PFSK-1 (cell line): ENCODE measurements around the gene INO80C.

Experiments used
- REST ChIP-seq, 2 experiments: IDR thresholded peaks; 2 replicates each; pipeline versions ENCODE4 v1.6.1 to v1.8.0; 2011 to 2012; ENCODE audit warnings: low read depth in 2 of 2, low read length in 2 of 2, control low read depth in 1 of 2, inconsistent platforms in 1 of 2, mild to moderate bottlenecking in 1 of 2, moderate library complexity in 1 of 2; ENCODE audit not compliant: insufficient read depth in 1 of 2
- TAF1 ChIP-seq: IDR thresholded peaks from 2 replicates; pipeline ENCODE4 v1.6.1; 2012; ENCODE audit warnings: low read length, control low read depth, borderline replicate concordance; ENCODE audit not compliant: insufficient read depth

DNA sequence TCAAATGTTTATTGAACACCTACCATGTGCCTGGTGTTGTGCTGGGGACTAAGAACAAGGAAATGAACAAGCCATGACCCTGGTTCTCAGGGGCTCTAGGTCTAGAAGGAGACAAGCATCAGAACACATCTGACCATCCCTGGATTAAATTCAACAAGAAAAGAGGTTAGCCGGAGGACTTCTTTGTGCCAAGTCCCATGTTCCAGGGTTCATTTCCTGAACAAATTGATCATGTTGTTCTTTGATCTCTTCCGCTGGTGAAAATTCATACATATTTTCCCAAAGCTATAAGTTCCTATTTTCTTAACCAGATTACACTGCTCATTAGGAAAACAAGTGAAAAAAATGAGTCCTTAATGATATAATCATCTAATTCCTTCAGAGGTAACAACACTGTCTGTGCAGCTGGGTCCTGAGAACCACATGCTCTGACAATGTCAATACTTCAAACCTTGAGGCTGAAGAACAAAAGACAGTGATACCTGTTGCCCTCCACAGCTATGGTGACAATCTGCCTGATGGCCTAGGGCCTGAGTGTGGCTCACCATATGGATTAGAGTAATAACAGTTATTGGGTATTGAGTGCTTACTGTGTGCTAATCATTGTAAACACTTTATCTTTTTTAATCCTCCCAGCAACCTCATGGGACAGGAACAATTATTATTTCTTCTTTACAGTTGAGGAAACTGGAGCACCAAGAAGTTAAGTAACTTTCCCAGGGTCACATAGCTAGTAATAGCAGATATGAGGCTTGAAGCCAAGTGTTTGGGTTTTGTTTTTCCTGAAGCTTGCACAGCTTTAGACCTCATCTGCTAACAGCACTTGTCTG lies 24.6 kb upstream of the INO80C start:
- no peak for TF ChIP-seq REST (IDR thresholded peaks at IDR 0.05; ENCODE audit: insufficient read depth in 1 of 2, low read depth in 2 of 2, low read length in 2 of 2)
- TF ChIP-seq TAF1: no peak
